K562 (cell line): ENCODE measurements around the gene UBTD1. TPM values are rescaled to one million over a fixed set of nuclear protein-coding genes. Genes with fewer than 3 reads are reported as not detected.
A peak's percentile ranks its signal among the peaks of the same experiment; 100 is the strongest.

ENCODE experiments used
- DLX4 ChIP-seq: fragments of 250-450 bp; sonication (Bioruptor Pico); IDR thresholded peaks from 2 replicates; pipeline ENCODE4 v1.6.1; 2021; ENCODE audit warnings: mild to moderate bottlenecking
- ERF ChIP-seq: fragments of 450-650 bp; formaldehyde crosslinking; IDR thresholded peaks from 2 replicates; pipeline ENCODE4 v1.4.0; 2020; ENCODE audit warnings: mild to moderate bottlenecking, mixed read lengths
- GATA2 ChIP-seq: sonication (generic); formaldehyde crosslinking; IDR thresholded peaks from 2 replicates; pipeline ENCODE4 v1.4.0; 2020; ENCODE audit warnings: mild to moderate bottlenecking, missing genetic modification reagents
- HES1 ChIP-seq: fragments of 450-650 bp; IDR thresholded peaks from 2 replicates; pipeline ENCODE4 v1.6.1; 2016; ENCODE audit warnings: low read depth, mild to moderate bottlenecking, moderate library complexity
- HSF4 ChIP-seq: fragments of 250-450 bp; sonication (Bioruptor Pico); IDR thresholded peaks from 2 replicates; pipeline ENCODE4 v2.1.2; 2022; ENCODE audit warnings: mild to moderate bottlenecking, moderate library complexity, borderline replicate concordance
- ILF3 ChIP-seq: fragments of 450-650 bp; IDR thresholded peaks from 2 replicates; pipeline ENCODE4 v1.6.1; 2018; ENCODE audit warnings: antibody characterized with exemption, mild to moderate bottlenecking, moderate library complexity, borderline replicate concordance
- JUND ChIP-seq, 2 experiments: IDR thresholded peaks; 2 replicates in 1 of 2; 3 replicates in 1 of 2; pipeline ENCODE4 v1.6.1; 2011; ENCODE audit warnings: borderline replicate concordance in 2 of 2, low read depth in 2 of 2, low read length in 2 of 2, improper control_type of control experiment in 1 of 2, missing biosample characterization in 1 of 2, missing genetic modification characterization in 1 of 2, missing genetic modification reagents in 1 of 2
- NFYB ChIP-seq: IDR thresholded peaks from 2 replicates; pipeline ENCODE4 v1.6.1; 2011; ENCODE audit warnings: mild to moderate bottlenecking, moderate library complexity; ENCODE audit not compliant: insufficient read length; ENCODE audit errors: extremely low read depth
- NR2C2 ChIP-seq, 2 experiments: fragments of 200-800 bp in 1 of 2; sonication (Bioruptor generic) in 1 of 2; sonication (generic) in 1 of 2; formaldehyde crosslinking in 1 of 2; IDR thresholded peaks; 2 replicates each; pipeline versions ENCODE4 v1.6.1 to v1.8.0; 2016 to 2022; ENCODE audit warnings: mild to moderate bottlenecking in 1 of 2, missing compliant biosample characterization in 1 of 2, missing genetic modification characterization in 1 of 2, missing genetic modification reagents in 1 of 2
- OTX1 ChIP-seq: fragments of 450-650 bp; formaldehyde crosslinking; IDR thresholded peaks from 2 replicates; pipeline ENCODE4 v1.4.0; 2022; ENCODE audit warnings: mild to moderate bottlenecking
- POLR2G ChIP-seq: fragments of 200-400 bp; formaldehyde crosslinking; IDR thresholded peaks from 2 replicates; pipeline ENCODE4 v1.6.1; 2017; ENCODE audit warnings: low read depth, mild to moderate bottlenecking, antibody characterized with exemption, low read length, moderate library complexity
- PTRF ChIP-seq: fragments of 450-650 bp; IDR thresholded peaks from 2 replicates; pipeline ENCODE4 v1.6.1; 2016; ENCODE audit warnings: mild to moderate bottlenecking, missing genetic modification characterization, missing compliant biosample characterization
- RBFOX2 ChIP-seq: fragments of 200-400 bp; formaldehyde crosslinking; IDR thresholded peaks from 2 replicates; pipeline ENCODE4 v1.6.1; 2017; ENCODE audit warnings: low read depth, mild to moderate bottlenecking, low read length, moderate library complexity
- SNAPC5 ChIP-seq: fragments of 250-450 bp; sonication (Bioruptor Pico); IDR thresholded peaks from 2 replicates; pipeline ENCODE4 v1.8.0; 2021; ENCODE audit warnings: moderate library complexity, mild to moderate bottlenecking, inconsistent platforms
- SOX6 ChIP-seq: fragments of 450-650 bp; IDR thresholded peaks from 2 replicates; pipeline ENCODE4 v1.6.1; 2014; ENCODE audit warnings: mild to moderate bottlenecking
- SRSF1 ChIP-seq: fragments of 200-400 bp; formaldehyde crosslinking; IDR thresholded peaks from 2 replicates; pipeline ENCODE4 v1.6.1; 2017; ENCODE audit warnings: mild to moderate bottlenecking, low read depth, low read length, moderate library complexity
- TAL1 ChIP-seq: fragments of 450-650 bp; IDR thresholded peaks from 2 replicates; pipeline ENCODE4 v1.6.1; 2016; ENCODE audit warnings: mild to moderate bottlenecking
- TCF3 ChIP-seq: sonication (generic); formaldehyde crosslinking; IDR thresholded peaks from 2 replicates; pipeline ENCODE4 v1.4.0; 2020; ENCODE audit warnings: mild to moderate bottlenecking, missing genetic modification reagents
- TEAD1 ChIP-seq, 2 experiments: fragments of 450-650 bp in 1 of 2; sonication (generic) in 1 of 2; formaldehyde crosslinking; IDR thresholded peaks; 2 replicates each; pipeline versions ENCODE4 v1.4.0 to v1.8.0; 2020 to 2022; ENCODE audit warnings: mild to moderate bottlenecking in 2 of 2, missing genetic modification reagents in 1 of 2
- XRCC5 ChIP-seq: fragments of 200-400 bp; formaldehyde crosslinking; IDR thresholded peaks from 2 replicates; pipeline ENCODE4 v1.6.1; 2017; ENCODE audit warnings: low read depth, mild to moderate bottlenecking, low read length
- ZNF197 ChIP-seq: fragments of 200-800 bp; sonication (Bioruptor generic); IDR thresholded peaks from 2 replicates; pipeline ENCODE4 v1.6.1; 2016; ENCODE audit warnings: low read depth, missing genetic modification characterization, missing compliant biosample characterization
- ZNF398 ChIP-seq: fragments of 250-450 bp; sonication (Bioruptor Pico); IDR thresholded peaks from 2 replicates; pipeline ENCODE4 v1.8.0; 2021; ENCODE audit warnings: moderate library complexity, mild to moderate bottlenecking, inconsistent platforms
- ZNF408 ChIP-seq: fragments of 250-450 bp; sonication (Bioruptor Pico); IDR thresholded peaks from 2 replicates; pipeline ENCODE4 v1.4.0; 2020; ENCODE audit warnings: low read depth, mild to moderate bottlenecking, moderate library complexity
- ZNF717 ChIP-seq: fragments of 250-450 bp; sonication (Bioruptor Pico); IDR thresholded peaks from 2 replicates; pipeline ENCODE4 v1.5.0; 2021
- polyA plus RNA-seq, 8 experiments: library from polyadenylated mRNA; depleted of rRNA in 4 of 8; stranded (reverse) in 5 of 8; unstranded in 3 of 8; fragments of >200 nt; fragmentation: Nextera tagmentation in 2 of 8; fragmentation: Illumina TruSeq in 1 of 8; extraction: Ambion mirVana in 2 of 8; extraction: Trizol in 1 of 8; gene quantifications; 2 replicates each; pipeline versions ENCODE4 v1.2.1 to v1.2.3, GENCODE V29; 2011 to 2014; ENCODE audit warnings: inconsistent platforms in 1 of 8, missing spikeins in 1 of 8
- total RNA-seq, 7 experiments: library from RNA; depleted of rRNA in 6 of 7; stranded (reverse); fragments of >200 nt in 6 of 7; fragmentation: Illumina TruSeq in 2 of 7; extraction: Trizol in 2 of 7; gene quantifications; 2 replicates each; pipeline versions ENCODE4 v1.2.1 to v1.2.3, GENCODE V29; 2011 to 2021; ENCODE audit warnings: low replicate concordance in 1 of 7
- TF ChIP-seq, protein P1 (sequence below): IDR thresholded peaks from 3 replicates; pipeline ENCODE4 v1.6.1; 2011; ENCODE audit warnings: borderline replicate concordance, mild to moderate bottlenecking; ENCODE audit not compliant: insufficient read length, insufficient read depth

Gene UBTD1
- total and polyA plus RNA-seq, 9 of the 15 experiments (the other 6 are each of a cell fraction or from before 2014, with no cell fraction given), result 0.08 to 1.6 (median 0.81) TPM; not detected in 1

- TF ChIP-seq ILF3 (no peak), NR2C2 (CRISPR knock-in tag; IDR thresholded peaks at IDR 0.05) (no peak), NR2C2 (tag; IDR thresholded peaks at IDR 0.05) (no peak; the same call in 1 of the 2 replicates), ZNF197 (no peak), SRSF1 (no peak), PTRF (tag) (no peak), SNAPC5 (CRISPR knock-in tag) (no peak), TEAD1 (CRISPR knock-in tag; IDR thresholded peaks at IDR 0.05) (peak in 1 of 2 experiments; percentile 63; a peak in 1 of 4 replicates), RBFOX2 (peak; percentile 87), ERF (CRISPR knock-in tag) (0 out of 2 replicates have a peak, but pooled peaks have one; percentile 36), XRCC5 (no peak), HSF4 (CRISPR knock-in tag) (no peak), ZNF398 (CRISPR knock-in tag) (no peak), JUND (IDR thresholded peaks at IDR 0.05; ENCODE audit: borderline replicate concordance, low read depth, low read length) (no peak), JUND (tag; IDR thresholded peaks at IDR 0.05; ENCODE audit: borderline replicate concordance, low read depth, low read length) (no peak; the same call in 2 of the 3 replicates), HES1 (no peak), DLX4 (no peak), GATA2 (no peak), NFYB (peak; percentile 59), SOX6 (no peak), POLR2G (peak; percentile 84), ZNF717 (CRISPR knock-in tag) (no peak), ZNF408 (CRISPR knock-in tag) (no peak), OTX1 (CRISPR knock-in tag) (no peak), TAL1 (no peak), TCF3 (CRISPR knock-in tag) (no peak)
- TF ChIP-seq, protein P1, sequence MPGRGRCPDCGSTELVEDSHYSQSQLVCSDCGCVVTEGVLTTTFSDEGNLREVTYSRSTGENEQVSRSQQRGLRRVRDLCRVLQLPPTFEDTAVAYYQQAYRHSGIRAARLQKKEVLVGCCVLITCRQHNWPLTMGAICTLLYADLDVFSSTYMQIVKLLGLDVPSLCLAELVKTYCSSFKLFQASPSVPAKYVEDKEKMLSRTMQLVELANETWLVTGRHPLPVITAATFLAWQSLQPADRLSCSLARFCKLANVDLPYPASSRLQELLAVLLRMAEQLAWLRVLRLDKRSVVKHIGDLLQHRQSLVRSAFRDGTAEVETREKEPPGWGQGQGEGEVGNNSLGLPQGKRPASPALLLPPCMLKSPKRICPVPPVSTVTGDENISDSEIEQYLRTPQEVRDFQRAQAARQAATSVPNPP, result no peak
Observed at GRCh38 chr10:97497572-97498075, 1.1 kb upstream of the UBTD1 start (continued).
